SIG-M5 treated with dmso at 0.1 percent for 504 hours (cell line): ENCODE results near the gene RAB5IF.
"Not testable (repeated sequence)": the region's sequence is repeated elsewhere in the genome, so short reads cannot be mapped to it uniquely, and the experiment has no call there.

ENCODE experiments used
- DNase-seq: peaks from one replicate; lab custom pipeline; 2025; ENCODE audit not compliant: unreplicated experiment; lab: John Stamatoyannopoulos, UW

RAB5IF gene, protein sequence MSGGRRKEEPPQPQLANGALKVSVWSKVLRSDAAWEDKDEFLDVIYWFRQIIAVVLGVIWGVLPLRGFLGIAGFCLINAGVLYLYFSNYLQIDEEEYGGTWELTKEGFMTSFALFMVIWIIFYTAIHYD

GRCh38 chr20:36605399-36606157 lies at the start of gene RAB5IF:
Gene RAB5IF, plus strand, starts transcription at chr20:36605779. Its CDS starts 173 bp downstream, at chr20:36605952.
- peak; percentile 97 for DNase-seq

DNA sequence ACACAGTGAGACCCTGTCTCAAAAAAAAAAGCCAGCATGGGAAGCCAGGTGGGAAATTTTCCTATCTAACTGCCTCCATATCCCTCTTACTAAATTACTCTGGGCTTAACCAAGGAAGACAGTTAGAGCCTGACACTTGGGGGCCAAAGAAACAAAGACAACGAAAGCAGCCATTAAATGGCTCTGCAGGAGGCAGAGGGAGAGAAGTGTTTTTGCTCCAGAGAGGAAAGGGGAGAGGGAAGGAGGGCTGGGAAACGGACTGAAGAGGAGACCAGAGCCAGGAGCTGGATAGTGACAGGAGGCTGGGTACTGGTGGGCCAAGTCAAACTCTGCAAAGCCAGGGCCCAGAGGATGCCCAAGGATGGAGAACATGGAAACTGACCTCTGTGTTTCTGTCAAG lies 42.9 kb upstream of the RAB5IF start:
- no peak for DNase-seq

DNA sequence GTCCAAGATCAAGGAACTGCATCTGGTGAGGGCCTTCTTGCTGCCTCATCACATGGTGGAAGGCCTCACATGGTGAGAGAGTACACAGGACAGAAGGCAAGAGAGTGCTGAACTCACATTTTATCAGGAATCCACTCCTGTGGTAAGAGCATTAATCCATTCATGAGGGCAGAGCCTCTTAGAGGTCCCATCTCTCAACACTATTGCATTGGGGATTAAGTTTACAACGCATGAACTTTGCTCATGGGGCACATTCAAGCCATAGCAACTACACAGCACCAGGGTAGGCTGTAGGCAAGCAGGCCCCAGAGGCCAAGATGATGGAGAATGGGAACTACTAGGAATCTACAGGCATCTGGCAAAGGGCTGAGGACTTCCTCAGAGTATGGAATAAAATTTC lies 42.2 kb upstream of the RAB5IF start:
- no peak for DNase-seq

DNA sequence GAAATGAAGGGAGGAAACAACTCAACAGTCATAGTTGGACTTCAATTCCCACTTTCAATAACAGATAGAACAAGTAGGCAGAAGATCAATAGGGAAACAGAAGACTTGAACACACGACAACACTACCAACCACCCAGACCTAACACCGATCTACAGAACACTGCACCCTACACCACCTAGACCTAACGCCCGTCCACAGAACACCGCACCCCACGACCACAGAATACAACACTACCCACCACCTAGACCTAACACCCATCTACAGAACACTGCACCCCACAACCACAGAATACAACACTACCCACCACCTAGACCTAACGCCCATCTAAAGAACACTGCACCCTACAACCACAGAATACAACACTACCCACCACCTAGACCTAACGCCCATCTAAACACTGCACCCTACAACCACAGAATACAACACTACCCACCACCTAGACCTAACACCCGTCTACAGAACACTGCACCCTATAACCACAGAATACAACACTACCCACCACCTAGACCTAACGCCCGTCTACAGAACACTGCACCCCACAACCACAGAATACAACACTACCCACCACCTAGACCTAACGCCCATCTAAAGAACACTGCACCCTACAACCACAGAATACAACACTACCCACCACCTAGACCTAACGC lies 41.4 kb upstream of the RAB5IF start:
- not testable (repeated sequence) for DNase-seq

DNA sequence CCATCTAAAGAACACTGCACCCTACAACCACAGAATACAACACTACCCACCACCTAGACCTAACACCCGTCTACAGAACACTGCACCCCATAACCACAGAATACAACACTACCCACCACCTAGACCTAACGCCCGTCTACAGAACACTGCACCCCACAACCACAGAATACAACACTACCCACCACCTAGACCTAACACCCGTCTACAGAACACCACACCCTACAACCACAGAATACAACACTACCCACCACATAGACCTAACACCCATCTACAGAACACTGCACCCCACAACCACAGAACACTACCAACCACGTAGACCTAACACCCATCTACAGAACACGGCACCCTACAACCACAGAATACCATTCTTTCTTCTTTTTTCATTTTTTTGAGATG lies 40.9 kb upstream of the RAB5IF start:
- DNase-seq, result not testable (repeated sequence)

- DNase-seq, result no peak
Measured at GRCh38 chr20:36565520-36565919, 40.1 kb upstream of the RAB5IF start.

DNA sequence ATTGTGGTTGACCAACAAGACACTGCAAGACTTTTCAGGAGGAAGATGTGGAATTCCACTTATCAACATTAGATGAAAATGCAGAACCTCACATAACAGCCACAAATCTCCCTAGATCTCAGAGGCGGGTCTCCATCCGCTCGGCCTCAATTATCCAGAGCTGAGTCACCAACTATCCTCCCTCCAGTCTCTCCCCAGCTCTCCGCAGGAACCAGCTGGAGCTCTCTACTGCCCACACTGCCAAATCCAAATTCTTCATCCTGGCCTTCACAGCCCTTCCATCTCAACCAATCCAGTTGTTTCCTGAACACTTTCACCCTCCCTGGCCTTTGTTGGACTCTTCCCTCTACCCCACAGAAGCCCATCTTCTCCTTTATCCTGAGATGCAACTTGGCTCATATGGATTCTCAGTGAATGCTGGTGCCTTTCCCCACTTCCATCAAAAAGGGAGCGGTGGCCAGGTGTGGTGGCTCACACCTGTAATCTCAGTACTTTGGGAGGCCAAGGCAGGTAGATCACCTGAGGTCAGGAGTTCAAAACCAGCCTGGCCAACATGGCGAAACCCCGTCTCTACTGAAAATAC lies 35.6 kb upstream of the RAB5IF start:
- DNase-seq, result no peak

- no peak for DNase-seq
Measured at GRCh38 chr20:36571564-36572504, 33.7 kb upstream of the RAB5IF start.

GRCh38 chr20:36572701-36573102 lies 32.9 kb upstream of the RAB5IF start:
- no peak for DNase-seq

GRCh38 chr20:36573103-36573797 lies 32.3 kb upstream of the RAB5IF start, which contains the start of gene TGIF2:
Gene TGIF2, plus strand, starts transcription at chr20:36573597. Its CDS starts 5,178 bp downstream, at chr20:36578775.
- DNase-seq, result peak; percentile 79

- DNase-seq, result peak; percentile 78
Measured at GRCh38 chr20:36573798-36574365, 31.7 kb upstream of the RAB5IF start.

- DNase-seq, result peak; percentile 62
Measured at GRCh38 chr20:36574366-36575135, 31.0 kb upstream of the RAB5IF start.

DNA sequence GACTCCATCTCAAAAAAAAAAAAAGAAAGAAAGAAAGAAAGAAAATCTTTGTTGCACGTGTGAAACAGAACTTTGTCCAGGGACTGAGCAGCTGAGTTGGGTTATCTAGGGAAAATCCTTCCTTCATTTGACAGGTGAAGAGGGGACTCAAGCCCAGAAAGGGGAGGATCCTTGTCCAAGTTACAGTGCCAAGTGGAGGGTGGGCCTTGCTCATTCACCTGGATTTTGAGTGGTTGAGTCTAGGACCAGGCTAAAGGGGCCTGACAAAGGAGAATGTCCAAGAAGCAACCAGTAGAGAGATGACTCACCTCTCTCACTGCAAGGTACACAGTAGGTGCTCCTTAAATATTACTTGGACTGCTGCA lies 29.5 kb upstream of the RAB5IF start:
- no peak for DNase-seq

- no peak for DNase-seq
Measured at GRCh38 chr20:36578356-36579041, 27.1 kb upstream of the RAB5IF start.

DNA sequence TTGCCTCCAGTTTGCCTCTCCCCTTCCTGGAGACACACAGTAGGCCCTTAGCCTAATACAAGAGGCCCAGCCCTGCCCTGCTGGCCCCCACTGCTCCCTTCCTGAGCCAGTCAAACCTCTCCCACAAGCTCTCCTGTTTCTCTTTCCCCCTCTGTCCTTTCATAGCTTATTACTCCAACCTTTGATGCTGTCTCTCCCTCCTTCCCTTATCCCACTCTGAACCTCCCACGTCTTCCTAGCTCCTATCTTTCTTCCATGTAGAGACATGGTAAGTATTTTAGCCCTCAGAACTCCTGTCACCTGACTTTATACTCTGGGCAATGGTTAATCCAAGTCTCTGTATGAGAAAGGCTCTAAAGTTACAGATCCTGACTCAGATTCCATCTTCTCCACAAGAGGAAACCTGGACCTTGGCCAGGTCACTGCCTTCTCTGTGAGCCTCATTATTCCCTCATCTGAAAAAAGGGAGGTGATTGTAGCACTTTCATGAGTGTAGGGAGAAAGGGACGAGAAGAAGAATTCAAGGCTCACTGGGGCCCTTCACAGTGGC lies 25.5 kb upstream of the RAB5IF start:
- no peak for DNase-seq

GRCh38 chr20:36582322-36582721 lies 23.3 kb upstream of the RAB5IF start:
- no peak for DNase-seq

DNA sequence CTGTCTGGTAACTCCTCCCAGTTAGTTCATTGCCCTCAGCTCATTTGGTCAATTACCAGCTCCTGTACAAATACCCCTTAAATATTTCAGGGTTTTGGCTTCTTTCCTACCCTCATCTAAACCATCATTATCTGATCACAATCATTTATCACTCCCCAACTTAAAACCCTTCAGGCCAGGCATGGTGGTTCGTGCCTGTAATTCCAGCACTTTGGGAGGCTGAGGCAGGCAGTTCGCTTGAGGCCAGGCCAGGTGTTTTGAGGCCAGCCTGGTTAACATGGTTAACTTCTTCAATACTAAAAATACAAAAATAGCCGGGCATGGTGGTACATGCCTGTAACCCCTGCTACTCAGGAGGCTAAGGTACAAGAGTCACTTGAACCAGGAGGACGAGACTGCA lies 22.8 kb upstream of the RAB5IF start:
- DNase-seq, result no peak

DNA sequence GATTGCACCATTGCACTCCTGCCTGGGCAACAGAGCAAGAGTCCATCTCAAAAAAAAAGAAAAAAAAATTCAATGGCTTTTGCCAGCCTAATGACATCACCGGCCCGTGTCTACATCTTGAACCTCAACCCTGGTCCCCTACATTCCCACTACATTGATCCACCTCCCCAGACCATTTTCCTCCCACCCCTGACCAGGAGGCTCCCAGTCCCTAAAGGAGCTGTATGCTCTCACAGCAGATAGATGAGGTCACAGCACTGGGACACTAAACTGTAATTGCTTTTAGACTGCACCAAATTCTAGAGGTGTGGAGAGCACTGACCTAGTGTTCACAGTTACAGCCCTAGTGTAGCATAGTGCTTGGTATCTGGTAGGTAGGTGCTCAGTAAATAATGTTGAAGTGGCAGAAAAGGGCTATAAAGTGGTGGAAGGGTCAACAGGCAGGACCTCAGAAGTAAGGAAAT lies 21.5 kb upstream of the RAB5IF start:
- DNase-seq, result no peak
